Measurements from ENCODE around the gene ZBTB7C. TPM values are rescaled to one million over a fixed set of nuclear protein-coding genes. Genes with fewer than 3 reads are reported as not detected.

Gene ZBTB7C
- total RNA-seq, 1 donor from 2014 or later, result under 0.01 TPM

- DNase-seq (ENCODE audit: low read depth in 2 of 2), result no peak
These were observed 342.9 kb downstream of the ZBTB7C start for GRCh38 chr18:48066225-48066652.

- no peak for DNase-seq (ENCODE audit: low read depth in 2 of 2)
These were observed 343.6 kb downstream of the ZBTB7C start for GRCh38 chr18:48065601-48065995.

- DNase-seq (ENCODE audit: low read depth in 2 of 2), result no peak
These were observed 344.1 kb downstream of the ZBTB7C start for GRCh38 chr18:48064978-48065600.

- DNase-seq (ENCODE audit: low read depth in 2 of 2), result no peak
These were observed 347.2 kb downstream of the ZBTB7C start for GRCh38 chr18:48061781-48062570.

GRCh38 chr18:48060970-48061369, 348.2 kb downstream of the ZBTB7C start:
- DNase-seq (ENCODE audit: low read depth in 2 of 2), result no peak

GRCh38 chr18:48060346-48060745, 348.8 kb downstream of the ZBTB7C start:
- DNase-seq (ENCODE audit: low read depth in 2 of 2), result no peak

GRCh38 chr18:48059455-48060010, 349.6 kb downstream of the ZBTB7C start:
- DNase-seq (ENCODE audit: low read depth in 2 of 2), result no peak

- DNase-seq (ENCODE audit: low read depth in 2 of 2), result no peak
These were observed 350.7 kb downstream of the ZBTB7C start for GRCh38 chr18:48058486-48058885.

GRCh38 chr18:48057018-48057417, 352.2 kb downstream of the ZBTB7C start:
- no peak for DNase-seq (ENCODE audit: low read depth in 2 of 2)

- DNase-seq (ENCODE audit: low read depth in 2 of 2), result no peak
These were observed 353.8 kb downstream of the ZBTB7C start for GRCh38 chr18:48055351-48055750.

- DNase-seq (ENCODE audit: low read depth in 2 of 2), result no peak
These were observed 355.0 kb downstream of the ZBTB7C start for GRCh38 chr18:48053881-48054816.

GRCh38 chr18:48052842-48053241, 356.3 kb downstream of the ZBTB7C start:
- no peak for DNase-seq (ENCODE audit: low read depth in 2 of 2)

GRCh38 chr18:48051945-48052840, 357.0 kb downstream of the ZBTB7C start:
- no peak for DNase-seq (ENCODE audit: low read depth in 2 of 2)

- no peak for DNase-seq (ENCODE audit: low read depth in 2 of 2)
These were observed 359.0 kb downstream of the ZBTB7C start for GRCh38 chr18:48050176-48050575.

- no peak for DNase-seq (ENCODE audit: low read depth in 2 of 2)
These were observed 359.4 kb downstream of the ZBTB7C start for GRCh38 chr18:48049757-48050156.

GRCh38 chr18:48048251-48048650, 360.9 kb downstream of the ZBTB7C start:
- no peak for DNase-seq (ENCODE audit: low read depth in 2 of 2)

- no peak for DNase-seq (ENCODE audit: low read depth in 2 of 2)
These were observed 362.3 kb downstream of the ZBTB7C start for GRCh38 chr18:48046843-48047242.

- no peak for DNase-seq (ENCODE audit: low read depth in 2 of 2)
These were observed 363.4 kb downstream of the ZBTB7C start for GRCh38 chr18:48045744-48046143.

GRCh38 chr18:48044944-48045343, 364.2 kb downstream of the ZBTB7C start:
- no peak for DNase-seq (ENCODE audit: low read depth in 2 of 2)

- no peak for DNase-seq (ENCODE audit: low read depth in 2 of 2)
These were observed 366.0 kb downstream of the ZBTB7C start for GRCh38 chr18:48043166-48043565.

- no peak for DNase-seq (ENCODE audit: low read depth in 2 of 2)
These were observed 366.8 kb downstream of the ZBTB7C start for GRCh38 chr18:48042431-48042830.

All from lung microvascular endothelial cell (primary cell).